Measurements from ENCODE around the gene CLCN3. TPM values are rescaled to one million over a fixed set of nuclear protein-coding genes. Genes with fewer than 3 reads are reported as not detected.

The CLCN3 gene
- total and polyA plus RNA-seq, 2 experiments from 2014 or later = 10.9 to 22.9 TPM

- H3K36me3 ChIP-seq (ENCODE audit: insufficient read depth) = no peaks in the 10 kb centered on the region; the same call in 1 of the 2 replicates
- H2AFZ ChIP-seq = no peak overlapping the region
- no peaks in the 10 kb centered on the region for H3F3A ChIP-seq (replicated peaks; ENCODE audit: low read depth)
- H4K20me1 ChIP-seq (replicated peaks; ENCODE audit: insufficient read depth) = no peaks in the 10 kb centered on the region
- Mint-ChIP-seq H3K9me3 (no peaks in the 10 kb centered on the region), H3K27ac (no peak overlapping the region), H3K4me1 (0 out of 3 replicates have a peak, but pooled peaks cover 1% of the 10 kb centered on the region), H3K36me3 (ENCODE audit: low read depth) (peaks cover 17% of the 10 kb centered on the region; the same call in 2 of the 3 replicates), H3K4me3 (no peak overlapping the region), H3K27me3 (ENCODE audit: insufficient read depth, low read depth, poor library complexity) (peaks cover under 1% of the 10 kb centered on the region)
- H3K27ac ChIP-seq (ENCODE audit: low read depth) = no peak overlapping the region
- H3K4me2 ChIP-seq = no peak overlapping the region
- H3K79me2 ChIP-seq (replicated peaks; ENCODE audit: insufficient read depth) = no peaks in the 10 kb centered on the region
- no peaks in the 10 kb centered on the region for H3K4me1 ChIP-seq (ENCODE audit: insufficient read depth)
- DNase-seq (ENCODE audit: low spot score) (no peak), ATAC-seq (no peak)
- no peaks in the 10 kb centered on the region for H3K9me2 ChIP-seq (ENCODE audit: insufficient read depth)
- no peaks in the 10 kb centered on the region for H3K27me3 ChIP-seq (ENCODE audit: insufficient read depth)
- TF ChIP-seq EZH2phosphoT487 (IDR thresholded peaks at IDR 0.05; ENCODE audit: unreplicated experiment) = no peak
- no peak for TF ChIP-seq ZNF114 (CRISPR knock-in tag; IDR thresholded peaks at IDR 0.05)
- TF ChIP-seq JUNB (IDR thresholded peaks at IDR 0.05; ENCODE audit: unreplicated experiment) = no peak
- TF ChIP-seq ZNF462 (CRISPR knock-in tag; IDR thresholded peaks at IDR 0.05) = no peak
- no peak for TF ChIP-seq EZH2 (IDR thresholded peaks at IDR 0.05; ENCODE audit: low read depth, unreplicated experiment)
- TF ChIP-seq ZNF331 (CRISPR knock-in tag; IDR thresholded peaks at IDR 0.05; ENCODE audit: low read depth) = no peak
- TF ChIP-seq REST (IDR thresholded peaks at IDR 0.05; ENCODE audit: unreplicated experiment) = no peak
- TF ChIP-seq NANOG (IDR thresholded peaks at IDR 0.05; ENCODE audit: borderline replicate concordance) = no peak
- no peak for TF ChIP-seq CREB1 (CRISPR knock-in tag; IDR thresholded peaks at IDR 0.05; ENCODE audit: low read depth)
- no peak for TF ChIP-seq CTCF (conservative IDR thresholded peaks at IDR 0.05; ENCODE audit: low read depth in 2 of 2)
- H3K4me3 ChIP-seq = no peak overlapping the region
Observed at GRCh38 chr4:169571435-169571834, 48.9 kb upstream of the CLCN3 start.

All from GM23338 (cell line).